Mucosa of rectum (tissue), 2 donors: ENCODE measurements around the gene CACNB3.

ENCODE experiments used
- H3K27ac ChIP-seq, 2 donors: one replicate each; pipeline ENCODE4 v1.7.0; 2013; ENCODE audit warnings: inconsistent platforms in 2 of 2, low read depth in 2 of 2, low read length in 2 of 2
- H3K27me3 ChIP-seq, 2 donors: one replicate each; pipeline ENCODE4 v1.7.0; 2013; ENCODE audit warnings: low read length in 2 of 2; ENCODE audit not compliant: control insufficient read depth in 2 of 2, insufficient read depth in 2 of 2
- H3K36me3 ChIP-seq, 2 donors: one replicate each; pipeline ENCODE4 v1.7.0; 2013; ENCODE audit warnings: low read length in 2 of 2; ENCODE audit not compliant: control insufficient read depth in 2 of 2, insufficient read depth in 2 of 2
- H3K4me1 ChIP-seq, 2 donors: one replicate each; pipeline ENCODE4 v1.7.0; 2013; ENCODE audit warnings: low read length in 2 of 2, mild to moderate bottlenecking in 1 of 2; ENCODE audit not compliant: control insufficient read depth in 2 of 2, insufficient read depth in 2 of 2
- H3K4me3 ChIP-seq, 2 donors: one replicate each; pipeline ENCODE4 v1.7.0; 2013; ENCODE audit warnings: low read length in 2 of 2
- H3K9ac ChIP-seq, 2 donors: one replicate each; pipeline ENCODE4 v1.7.0; 2013; ENCODE audit warnings: low read length in 2 of 2, low read depth in 1 of 2, mild to moderate bottlenecking in 1 of 2
- H3K9me3 ChIP-seq, 2 donors: one replicate each; pipeline ENCODE4 v1.7.0; 2013; ENCODE audit warnings: low read length in 2 of 2; ENCODE audit not compliant: control insufficient read depth in 2 of 2
- donor health status: healthy.
- donor health status: Normal muscosa, but diverticular disease.

CACNB3 gene

DNA sequence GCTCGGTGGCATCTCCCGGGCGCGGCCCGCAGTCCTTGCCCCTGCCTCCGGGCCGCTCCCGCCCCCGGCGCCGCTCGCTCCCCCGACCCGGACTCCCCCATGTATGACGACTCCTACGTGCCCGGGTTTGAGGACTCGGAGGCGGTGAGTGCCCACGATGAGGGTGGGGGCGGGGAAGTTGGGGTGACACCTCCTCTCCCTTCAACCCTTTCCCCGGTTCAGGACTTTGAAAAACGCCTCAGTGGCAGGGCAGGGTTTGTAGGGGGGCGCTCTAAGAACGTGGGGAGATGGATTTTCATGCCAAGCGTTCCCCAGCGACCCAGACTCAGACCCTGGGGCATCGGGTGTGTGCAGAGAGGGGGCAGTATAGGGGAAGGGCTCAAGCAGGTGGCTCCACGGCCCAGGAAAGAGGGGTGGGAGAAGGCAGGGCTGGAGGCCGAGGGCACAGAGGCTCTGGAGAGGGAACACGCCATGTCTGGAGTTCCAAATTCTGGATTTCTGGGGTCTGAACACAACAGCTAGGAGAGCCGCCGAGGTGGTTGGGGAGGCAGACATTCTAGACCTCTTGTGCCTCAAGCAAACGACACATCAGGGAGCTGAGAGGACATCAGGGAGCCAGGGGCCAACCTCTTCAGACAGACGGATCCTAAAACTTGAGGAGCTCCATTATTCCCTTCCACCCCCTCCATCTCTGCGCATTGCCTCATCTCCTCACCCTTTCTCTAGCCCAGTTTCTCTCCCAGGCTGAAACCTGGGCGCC lies 715 bp downstream of the CACNB3 start:
- Histone ChIP-seq H3K9ac (peak overlapping the region in 1 of 2 donors; percentile 29), H3K36me3 (peaks cover 0 to 10% of the 10 kb centered on the region in 2 donors), H3K27ac (no peak overlapping the region), H3K4me1 (peaks cover 25 to 26% of the 10 kb centered on the region in 2 donors), H3K4me3 (peak overlapping the region; percentile 67 to 78), H3K9me3 (no peaks in the 10 kb centered on the region), H3K27me3 (no peaks in the 10 kb centered on the region)

GRCh38 chr12:48819986-48820725 lies 1.9 kb downstream of the CACNB3 start:
- Histone ChIP-seq H3K27ac (no peak overlapping the region), H3K4me3 (no peak overlapping the region), H3K4me1 (peaks cover 21 to 25% of the 10 kb centered on the region in 2 donors), H3K27me3 (no peaks in the 10 kb centered on the region), H3K9ac (no peak overlapping the region), H3K36me3 (peaks cover 2 to 18% of the 10 kb centered on the region in 2 donors), H3K9me3 (no peaks in the 10 kb centered on the region)

DNA sequence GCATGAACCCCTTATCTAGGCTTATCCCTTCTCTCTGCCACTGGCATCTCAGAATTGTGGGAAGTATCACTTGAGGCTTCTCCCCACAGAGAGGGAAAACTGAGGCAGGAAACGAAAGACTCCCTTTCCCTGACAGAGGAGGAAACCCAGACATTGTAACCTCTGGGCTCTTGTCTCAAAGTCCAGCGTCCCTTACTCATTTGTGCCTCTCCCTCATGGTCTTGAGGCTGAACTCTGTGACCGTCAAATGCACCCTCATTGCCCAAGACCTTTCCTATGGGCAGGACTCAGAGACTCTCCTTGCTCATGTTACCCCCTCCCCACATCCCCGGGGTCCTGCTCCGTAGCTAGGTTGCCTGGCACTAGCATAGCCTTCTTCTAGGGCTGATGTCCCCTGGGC lies 3.8 kb downstream of the CACNB3 start:
- H3K4me3 ChIP-seq = no peak overlapping the region
- no peaks in the 10 kb centered on the region for H3K9me3 ChIP-seq
- peaks cover 9 to 10% of the 10 kb centered on the region in 2 donors for H3K4me1 ChIP-seq
- no peak overlapping the region for H3K27ac ChIP-seq
- H3K36me3 ChIP-seq = peaks cover 9 to 33% of the 10 kb centered on the region in 2 donors
- no peak overlapping the region for H3K9ac ChIP-seq
- no peaks in the 10 kb centered on the region for H3K27me3 ChIP-seq

DNA sequence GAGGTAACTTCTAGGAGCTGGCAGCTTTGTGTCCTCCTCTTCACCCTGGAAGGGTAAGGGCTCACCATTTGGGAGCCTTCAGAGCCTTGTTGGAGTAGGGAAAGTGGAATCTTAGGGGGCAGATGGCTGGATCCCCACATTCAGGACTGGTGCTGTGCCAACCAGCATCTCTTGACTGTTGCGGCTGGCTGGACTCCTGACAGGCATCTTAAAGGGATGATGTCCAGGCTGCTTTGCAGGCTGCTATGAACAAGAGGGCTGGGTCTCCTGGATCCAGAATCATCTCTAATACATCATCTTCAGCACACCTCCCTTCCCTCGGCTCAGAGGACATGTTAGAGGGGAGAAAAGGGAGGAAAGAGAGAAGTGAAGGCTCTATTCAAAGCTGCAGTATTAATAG lies 4.4 kb downstream of the CACNB3 start:
- Histone ChIP-seq H3K9ac (no peak overlapping the region), H3K27ac (no peak overlapping the region), H3K27me3 (no peaks in the 10 kb centered on the region), H3K4me1 (peaks cover 4% of the 10 kb centered on the region in 2 donors), H3K9me3 (no peaks in the 10 kb centered on the region), H3K36me3 (peaks cover 12 to 37% of the 10 kb centered on the region in 2 donors), H3K4me3 (no peak overlapping the region)

- no peaks in the 10 kb centered on the region for H3K9me3 ChIP-seq
- H3K9ac ChIP-seq = no peak overlapping the region
- no peak overlapping the region for H3K4me3 ChIP-seq
- peaks cover 13 to 42% of the 10 kb centered on the region in 2 donors for H3K36me3 ChIP-seq
- no peaks in the 10 kb centered on the region for H3K27me3 ChIP-seq
- H3K27ac ChIP-seq = no peak overlapping the region
- no peaks in the 10 kb centered on the region for H3K4me1 ChIP-seq
Observed at GRCh38 chr12:48823281-48823680, 5.0 kb downstream of the CACNB3 start.

GRCh38 chr12:48824112-48824511 lies 5.8 kb downstream of the CACNB3 start:
- Histone ChIP-seq H3K27ac (no peak overlapping the region), H3K9ac (no peak overlapping the region), H3K9me3 (no peaks in the 10 kb centered on the region)

DNA sequence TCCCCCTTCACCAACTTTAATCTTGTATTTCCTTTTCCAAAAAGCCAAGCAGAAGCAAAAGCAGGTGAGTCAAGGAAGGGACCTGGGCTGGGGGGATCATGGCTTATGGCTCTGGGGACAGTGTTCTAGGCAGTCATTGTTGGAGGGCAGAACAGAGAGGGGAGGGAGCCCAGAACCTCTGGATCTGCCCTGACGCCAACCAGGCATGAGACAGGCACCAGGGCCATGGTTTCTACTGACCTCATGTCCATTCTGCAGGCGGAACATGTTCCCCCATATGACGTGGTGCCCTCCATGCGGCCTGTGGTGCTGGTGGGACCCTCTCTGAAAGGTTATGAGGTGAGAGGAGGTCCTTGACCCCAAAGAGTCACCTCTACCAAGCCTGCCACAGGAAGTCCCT lies 6.6 kb downstream of the CACNB3 start:
- Histone ChIP-seq H3K9me3 (no peaks in the 10 kb centered on the region), H3K4me3 (no peak overlapping the region), H3K27ac (no peak overlapping the region), H3K27me3 (no peaks in the 10 kb centered on the region), H3K9ac (no peak overlapping the region), H3K36me3 (peaks cover 29 to 58% of the 10 kb centered on the region in 2 donors), H3K4me1 (no peaks in the 10 kb centered on the region)

More at GRCh38 chr12:48824112-48824511, 5.8 kb downstream of the CACNB3 start:
- H3K4me3 ChIP-seq = no peak overlapping the region
- H3K4me1 ChIP-seq = no peaks in the 10 kb centered on the region
- peaks cover 21 to 50% of the 10 kb centered on the region in 2 donors for H3K36me3 ChIP-seq
- no peaks in the 10 kb centered on the region for H3K27me3 ChIP-seq

- no peaks in the 10 kb centered on the region for H3K9me3 ChIP-seq
- no peaks in the 10 kb centered on the region for H3K27me3 ChIP-seq
- H3K9ac ChIP-seq = no peak overlapping the region
- H3K4me3 ChIP-seq = no peak overlapping the region
- no peak overlapping the region for H3K27ac ChIP-seq
- no peaks in the 10 kb centered on the region for H3K4me1 ChIP-seq
- peaks cover 42 to 72% of the 10 kb centered on the region in 2 donors for H3K36me3 ChIP-seq
Observed at GRCh38 chr12:48826209-48826855, 8.0 kb downstream of the CACNB3 start.

GRCh38 chr12:48827026-48827425 lies 8.7 kb downstream of the CACNB3 start:
- Histone ChIP-seq H3K9me3 (no peaks in the 10 kb centered on the region), H3K27ac (no peak overlapping the region), H3K4me3 (no peak overlapping the region), H3K36me3 (peaks cover 49 to 79% of the 10 kb centered on the region in 2 donors), H3K27me3 (no peaks in the 10 kb centered on the region), H3K4me1 (no peaks in the 10 kb centered on the region), H3K9ac (no peak overlapping the region)
